ENCODE data around the gene ZMYND8.

The ZMYND8 gene

GRCh38 chr20:47233333-47234188, 122.9 kb downstream of the ZMYND8 start:
- no peaks in the 10 kb centered on the region for H3K4me1 ChIP-seq (ENCODE audit: control insufficient read depth in 1 of 2, insufficient read depth in 2 of 2, low read length in 2 of 2)
- H3K36me3 ChIP-seq (ENCODE audit: control insufficient read depth in 1 of 2, insufficient read depth in 2 of 2, low read length in 2 of 2), result peaks cover 64 to 66% of the 10 kb centered on the region in 2 donors
- no peaks in the 10 kb centered on the region for H3K27me3 ChIP-seq (ENCODE audit: low read depth, low read length)
- H3K4me3 ChIP-seq (ENCODE audit: low read depth in 1 of 2, low read length in 2 of 2), result no peak overlapping the region
- no peaks in the 10 kb centered on the region for H3K9me3 ChIP-seq (ENCODE audit: control insufficient read depth in 1 of 2, low read length in 2 of 2)
- no peak overlapping the region for H3K27ac ChIP-seq (ENCODE audit: low read length)

GRCh38 chr20:47232518-47232917, 124.0 kb downstream of the ZMYND8 start:
- peaks cover 60 to 62% of the 10 kb centered on the region in 2 donors for H3K36me3 ChIP-seq (ENCODE audit: control insufficient read depth in 1 of 2, insufficient read depth in 2 of 2, low read length in 2 of 2)
- no peak overlapping the region for H3K4me3 ChIP-seq (ENCODE audit: low read depth in 1 of 2, low read length in 2 of 2)
- H3K4me1 ChIP-seq (ENCODE audit: control insufficient read depth in 1 of 2, insufficient read depth in 2 of 2, low read length in 2 of 2), result no peaks in the 10 kb centered on the region
- H3K27ac ChIP-seq (ENCODE audit: low read length), result no peak overlapping the region
- H3K27me3 ChIP-seq (ENCODE audit: low read depth, low read length), result no peaks in the 10 kb centered on the region
- H3K9me3 ChIP-seq (ENCODE audit: control insufficient read depth in 1 of 2, low read length in 2 of 2), result no peaks in the 10 kb centered on the region

GRCh38 chr20:47231382-47232039, 125.0 kb downstream of the ZMYND8 start:
- no peaks in the 10 kb centered on the region for H3K27me3 ChIP-seq (ENCODE audit: low read depth, low read length)
- H3K36me3 ChIP-seq (ENCODE audit: control insufficient read depth in 1 of 2, insufficient read depth in 2 of 2, low read length in 2 of 2), result peaks cover 56 to 62% of the 10 kb centered on the region in 2 donors
- H3K4me1 ChIP-seq (ENCODE audit: control insufficient read depth in 1 of 2, insufficient read depth in 2 of 2, low read length in 2 of 2), result no peaks in the 10 kb centered on the region
- H3K9me3 ChIP-seq (ENCODE audit: control insufficient read depth in 1 of 2, low read length in 2 of 2), result no peaks in the 10 kb centered on the region
- no peak overlapping the region for H3K27ac ChIP-seq (ENCODE audit: low read length)
- H3K4me3 ChIP-seq (ENCODE audit: low read depth in 1 of 2, low read length in 2 of 2), result no peak overlapping the region

- Histone ChIP-seq H3K27me3 (ENCODE audit: low read depth, low read length) (no peaks in the 10 kb centered on the region), H3K4me3 (ENCODE audit: low read depth in 1 of 2, low read length in 2 of 2) (no peak overlapping the region), H3K9me3 (ENCODE audit: control insufficient read depth in 1 of 2, low read length in 2 of 2) (no peaks in the 10 kb centered on the region), H3K36me3 (ENCODE audit: control insufficient read depth in 1 of 2, insufficient read depth in 2 of 2, low read length in 2 of 2) (peaks cover 55 to 62% of the 10 kb centered on the region in 2 donors), H3K4me1 (ENCODE audit: control insufficient read depth in 1 of 2, insufficient read depth in 2 of 2, low read length in 2 of 2) (no peaks in the 10 kb centered on the region), H3K27ac (ENCODE audit: low read length) (no peak overlapping the region)
Measured at GRCh38 chr20:47230811-47231256, 125.7 kb downstream of the ZMYND8 start.

- Histone ChIP-seq H3K4me3 (ENCODE audit: low read depth in 1 of 2, low read length in 2 of 2) (no peak overlapping the region), H3K4me1 (ENCODE audit: control insufficient read depth in 1 of 2, insufficient read depth in 2 of 2, low read length in 2 of 2) (no peaks in the 10 kb centered on the region), H3K27ac (ENCODE audit: low read length) (no peak overlapping the region), H3K27me3 (ENCODE audit: low read depth, low read length) (no peaks in the 10 kb centered on the region), H3K9me3 (ENCODE audit: control insufficient read depth in 1 of 2, low read length in 2 of 2) (no peaks in the 10 kb centered on the region), H3K36me3 (ENCODE audit: control insufficient read depth in 1 of 2, insufficient read depth in 2 of 2, low read length in 2 of 2) (peaks cover 50 to 62% of the 10 kb centered on the region in 2 donors)
Measured at GRCh38 chr20:47228654-47229053, 127.8 kb downstream of the ZMYND8 start.

GRCh38 chr20:47227576-47227975, 128.9 kb downstream of the ZMYND8 start:
- Histone ChIP-seq H3K4me1 (ENCODE audit: control insufficient read depth in 1 of 2, insufficient read depth in 2 of 2, low read length in 2 of 2) (no peaks in the 10 kb centered on the region), H3K27me3 (ENCODE audit: low read depth, low read length) (no peaks in the 10 kb centered on the region), H3K9me3 (ENCODE audit: control insufficient read depth in 1 of 2, low read length in 2 of 2) (no peaks in the 10 kb centered on the region), H3K36me3 (ENCODE audit: control insufficient read depth in 1 of 2, insufficient read depth in 2 of 2, low read length in 2 of 2) (peaks cover 47 to 58% of the 10 kb centered on the region in 2 donors), H3K4me3 (ENCODE audit: low read depth in 1 of 2, low read length in 2 of 2) (no peak overlapping the region), H3K27ac (ENCODE audit: low read length) (no peak overlapping the region)

- H3K4me3 ChIP-seq (ENCODE audit: low read depth in 1 of 2, low read length in 2 of 2), result no peak overlapping the region
- H3K27me3 ChIP-seq (ENCODE audit: low read depth, low read length), result no peaks in the 10 kb centered on the region
- H3K9me3 ChIP-seq (ENCODE audit: control insufficient read depth in 1 of 2, low read length in 2 of 2), result no peaks in the 10 kb centered on the region
- H3K36me3 ChIP-seq (ENCODE audit: control insufficient read depth in 1 of 2, insufficient read depth in 2 of 2, low read length in 2 of 2), result peaks cover 47 to 63% of the 10 kb centered on the region in 2 donors
- no peaks in the 10 kb centered on the region for H3K4me1 ChIP-seq (ENCODE audit: control insufficient read depth in 1 of 2, insufficient read depth in 2 of 2, low read length in 2 of 2)
- H3K27ac ChIP-seq (ENCODE audit: low read length), result no peak overlapping the region
Measured at GRCh38 chr20:47227119-47227518, 129.4 kb downstream of the ZMYND8 start.

- no peaks in the 10 kb centered on the region for H3K27me3 ChIP-seq (ENCODE audit: low read depth, low read length)
- no peaks in the 10 kb centered on the region for H3K9me3 ChIP-seq (ENCODE audit: control insufficient read depth in 1 of 2, low read length in 2 of 2)
- H3K36me3 ChIP-seq (ENCODE audit: control insufficient read depth in 1 of 2, insufficient read depth in 2 of 2, low read length in 2 of 2), result peaks cover 43 to 80% of the 10 kb centered on the region in 2 donors
- H3K4me3 ChIP-seq (ENCODE audit: low read depth in 1 of 2, low read length in 2 of 2), result no peak overlapping the region
- H3K27ac ChIP-seq (ENCODE audit: low read length), result no peak overlapping the region
- no peaks in the 10 kb centered on the region for H3K4me1 ChIP-seq (ENCODE audit: control insufficient read depth in 1 of 2, insufficient read depth in 2 of 2, low read length in 2 of 2)
Measured at GRCh38 chr20:47225458-47225857, 131.0 kb downstream of the ZMYND8 start.

GRCh38 chr20:47224857-47225256, 131.6 kb downstream of the ZMYND8 start:
- Histone ChIP-seq H3K9me3 (ENCODE audit: control insufficient read depth in 1 of 2, low read length in 2 of 2) (no peaks in the 10 kb centered on the region), H3K36me3 (ENCODE audit: control insufficient read depth in 1 of 2, insufficient read depth in 2 of 2, low read length in 2 of 2) (peaks cover 41 to 82% of the 10 kb centered on the region in 2 donors), H3K27me3 (ENCODE audit: low read depth, low read length) (no peaks in the 10 kb centered on the region), H3K27ac (ENCODE audit: low read length) (no peak overlapping the region), H3K4me1 (ENCODE audit: control insufficient read depth in 1 of 2, insufficient read depth in 2 of 2, low read length in 2 of 2) (no peaks in the 10 kb centered on the region), H3K4me3 (ENCODE audit: low read depth in 1 of 2, low read length in 2 of 2) (no peak overlapping the region)

GRCh38 chr20:47224300-47224791, 132.2 kb downstream of the ZMYND8 start:
- Histone ChIP-seq H3K27ac (ENCODE audit: low read length) (no peak overlapping the region), H3K4me1 (ENCODE audit: control insufficient read depth in 1 of 2, insufficient read depth in 2 of 2, low read length in 2 of 2) (no peaks in the 10 kb centered on the region), H3K36me3 (ENCODE audit: control insufficient read depth in 1 of 2, insufficient read depth in 2 of 2, low read length in 2 of 2) (peaks cover 36 to 82% of the 10 kb centered on the region in 2 donors), H3K27me3 (ENCODE audit: low read depth, low read length) (no peaks in the 10 kb centered on the region), H3K4me3 (ENCODE audit: low read depth in 1 of 2, low read length in 2 of 2) (no peak overlapping the region), H3K9me3 (ENCODE audit: control insufficient read depth in 1 of 2, low read length in 2 of 2) (no peaks in the 10 kb centered on the region)

- H3K4me1 ChIP-seq (ENCODE audit: control insufficient read depth in 1 of 2, insufficient read depth in 2 of 2, low read length in 2 of 2), result no peaks in the 10 kb centered on the region
- H3K27me3 ChIP-seq (ENCODE audit: low read depth, low read length), result no peaks in the 10 kb centered on the region
- H3K9me3 ChIP-seq (ENCODE audit: control insufficient read depth in 1 of 2, low read length in 2 of 2), result no peaks in the 10 kb centered on the region
- peaks cover 33 to 77% of the 10 kb centered on the region in 2 donors for H3K36me3 ChIP-seq (ENCODE audit: control insufficient read depth in 1 of 2, insufficient read depth in 2 of 2, low read length in 2 of 2)
- no peak overlapping the region for H3K4me3 ChIP-seq (ENCODE audit: low read depth in 1 of 2, low read length in 2 of 2)
- no peak overlapping the region for H3K27ac ChIP-seq (ENCODE audit: low read length)
Measured at GRCh38 chr20:47223896-47224295, 132.6 kb downstream of the ZMYND8 start.

Measured in muscle layer of duodenum (tissue), 2 donors.